GM12801 (cell line): ENCODE measurements around the gene PRKCH.

Experiments used
- TF ChIP-seq, protein P1 (sequence below): IDR thresholded peaks from one replicate; pipeline ENCODE4 v1.5.1; 2011; ENCODE audit warnings: control low read depth; ENCODE audit not compliant: insufficient read length; ENCODE audit errors: extremely low read depth

Gene PRKCH

DNA sequence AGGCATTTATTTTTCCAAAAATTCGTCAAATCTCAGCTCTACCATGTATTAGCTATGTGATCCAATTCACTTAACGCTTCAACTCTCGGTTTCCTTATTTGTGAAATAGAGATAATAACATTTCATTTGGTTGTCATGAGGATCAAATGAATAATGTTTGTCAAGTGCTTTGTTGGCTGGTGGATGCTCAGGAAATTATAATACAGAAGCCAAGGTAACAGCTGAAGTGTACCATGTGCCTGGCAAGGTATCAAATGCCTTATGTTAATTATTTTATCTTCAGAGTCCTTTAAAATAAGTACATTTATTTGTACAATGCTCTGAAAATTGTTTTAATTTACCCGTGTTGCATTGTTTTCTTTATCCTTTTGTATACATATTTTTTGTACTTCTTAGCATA lies 6.1 kb upstream of the PRKCH start:
- TF ChIP-seq, protein P1, sequence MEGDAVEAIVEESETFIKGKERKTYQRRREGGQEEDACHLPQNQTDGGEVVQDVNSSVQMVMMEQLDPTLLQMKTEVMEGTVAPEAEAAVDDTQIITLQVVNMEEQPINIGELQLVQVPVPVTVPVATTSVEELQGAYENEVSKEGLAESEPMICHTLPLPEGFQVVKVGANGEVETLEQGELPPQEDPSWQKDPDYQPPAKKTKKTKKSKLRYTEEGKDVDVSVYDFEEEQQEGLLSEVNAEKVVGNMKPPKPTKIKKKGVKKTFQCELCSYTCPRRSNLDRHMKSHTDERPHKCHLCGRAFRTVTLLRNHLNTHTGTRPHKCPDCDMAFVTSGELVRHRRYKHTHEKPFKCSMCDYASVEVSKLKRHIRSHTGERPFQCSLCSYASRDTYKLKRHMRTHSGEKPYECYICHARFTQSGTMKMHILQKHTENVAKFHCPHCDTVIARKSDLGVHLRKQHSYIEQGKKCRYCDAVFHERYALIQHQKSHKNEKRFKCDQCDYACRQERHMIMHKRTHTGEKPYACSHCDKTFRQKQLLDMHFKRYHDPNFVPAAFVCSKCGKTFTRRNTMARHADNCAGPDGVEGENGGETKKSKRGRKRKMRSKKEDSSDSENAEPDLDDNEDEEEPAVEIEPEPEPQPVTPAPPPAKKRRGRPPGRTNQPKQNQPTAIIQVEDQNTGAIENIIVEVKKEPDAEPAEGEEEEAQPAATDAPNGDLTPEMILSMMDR: no peak

DNA sequence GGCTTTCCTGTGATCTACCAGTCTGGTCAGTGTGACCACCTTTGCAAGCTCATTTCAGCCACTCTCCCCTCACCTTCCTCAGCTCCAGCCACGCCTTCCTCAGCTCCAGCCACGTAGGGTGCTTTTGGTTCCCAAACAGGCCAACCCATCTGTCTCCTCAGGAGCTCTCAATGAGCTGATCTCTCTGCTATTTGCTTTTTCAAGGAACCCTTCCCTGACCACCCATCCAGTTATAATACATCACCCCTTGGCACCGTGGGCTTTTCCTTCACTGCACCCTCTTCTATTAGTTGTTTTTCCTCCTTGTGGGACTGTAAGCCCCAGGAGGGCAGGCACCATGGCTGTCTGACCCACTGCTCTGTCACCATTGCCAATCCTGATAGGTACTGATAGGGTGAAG lies 2.3 kb upstream of the PRKCH start:
- TF ChIP-seq, protein P1: no peak

DNA sequence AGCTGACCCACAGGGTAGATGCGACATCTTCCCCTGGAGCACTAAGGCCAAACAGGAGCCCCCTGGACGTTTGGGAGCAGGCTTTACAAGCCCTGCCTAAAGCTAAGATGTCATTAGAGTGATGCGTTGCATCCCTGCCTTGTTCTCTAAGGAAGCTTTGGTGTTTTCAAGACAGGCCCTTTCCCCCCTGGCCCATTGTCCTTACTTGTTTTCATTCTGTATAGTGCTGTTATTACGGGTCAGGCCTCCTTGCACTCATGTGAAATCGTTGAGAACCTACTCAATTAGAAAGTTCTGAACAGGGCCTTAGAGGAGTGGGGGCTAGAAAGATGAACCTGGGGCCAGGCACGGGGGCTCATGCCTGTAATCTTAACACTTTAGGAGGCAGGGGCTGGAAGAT lies 1.7 kb upstream of the PRKCH start:
- TF ChIP-seq, protein P1: no peak

DNA sequence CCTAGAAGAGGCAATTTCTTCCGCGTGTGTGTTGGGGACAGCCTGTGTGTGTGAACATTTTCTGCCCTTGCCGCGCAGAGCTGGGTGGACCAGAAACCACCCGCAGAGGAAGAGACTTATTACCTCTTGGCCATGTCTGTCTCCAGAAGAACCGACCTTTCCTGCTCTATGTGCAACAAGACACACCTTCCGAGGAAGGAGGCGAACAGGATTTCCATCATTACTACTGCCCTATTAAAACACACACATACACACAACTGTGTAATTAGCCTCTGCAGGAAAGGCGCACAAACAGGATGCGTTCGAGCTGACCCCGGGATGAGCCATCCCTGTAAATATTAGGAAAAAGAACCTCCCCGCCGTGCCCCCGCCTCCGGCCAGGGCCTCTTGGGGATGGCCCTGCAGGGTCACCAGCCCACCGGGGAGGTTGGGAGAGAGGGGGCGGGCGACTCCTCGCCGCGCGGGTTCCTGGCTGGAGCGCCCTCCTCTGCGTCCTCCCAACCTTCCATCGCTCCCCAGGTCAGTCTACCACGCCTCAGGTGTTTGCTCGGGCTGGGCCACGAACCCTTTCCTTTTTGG lies 484 bp upstream of the PRKCH start:
- TF ChIP-seq, protein P1: no peak

DNA sequence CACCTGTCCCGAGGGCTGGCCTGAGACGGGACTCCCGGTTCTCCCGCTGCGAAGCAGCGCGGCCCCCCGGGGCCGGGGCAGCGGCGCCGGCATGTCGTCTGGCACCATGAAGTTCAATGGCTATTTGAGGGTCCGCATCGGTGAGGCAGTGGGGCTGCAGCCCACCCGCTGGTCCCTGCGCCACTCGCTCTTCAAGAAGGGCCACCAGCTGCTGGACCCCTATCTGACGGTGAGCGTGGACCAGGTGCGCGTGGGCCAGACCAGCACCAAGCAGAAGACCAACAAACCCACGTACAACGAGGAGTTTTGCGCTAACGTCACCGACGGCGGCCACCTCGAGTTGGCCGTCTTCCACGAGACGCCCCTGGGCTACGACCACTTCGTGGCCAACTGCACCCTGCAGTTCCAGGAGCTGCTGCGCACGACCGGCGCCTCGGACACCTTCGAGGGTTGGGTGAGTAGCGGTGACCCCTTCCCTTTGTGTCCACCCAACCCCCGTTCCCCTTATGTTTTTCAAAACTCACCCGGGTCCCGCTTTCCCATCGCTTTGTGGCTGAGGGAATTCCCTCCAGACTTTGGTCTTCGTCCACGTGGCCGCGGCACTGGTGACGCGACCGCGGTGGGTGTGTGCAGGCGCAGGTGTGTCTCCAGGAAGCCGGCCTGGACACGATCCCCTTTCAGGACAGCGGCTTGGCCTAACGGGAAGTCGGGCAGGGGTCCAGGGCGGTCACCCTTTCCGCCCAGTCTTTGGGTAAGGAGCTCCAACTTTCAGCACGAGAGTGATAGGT lies 826 bp downstream of the PRKCH start:
- TF ChIP-seq, protein P1: no peak

DNA sequence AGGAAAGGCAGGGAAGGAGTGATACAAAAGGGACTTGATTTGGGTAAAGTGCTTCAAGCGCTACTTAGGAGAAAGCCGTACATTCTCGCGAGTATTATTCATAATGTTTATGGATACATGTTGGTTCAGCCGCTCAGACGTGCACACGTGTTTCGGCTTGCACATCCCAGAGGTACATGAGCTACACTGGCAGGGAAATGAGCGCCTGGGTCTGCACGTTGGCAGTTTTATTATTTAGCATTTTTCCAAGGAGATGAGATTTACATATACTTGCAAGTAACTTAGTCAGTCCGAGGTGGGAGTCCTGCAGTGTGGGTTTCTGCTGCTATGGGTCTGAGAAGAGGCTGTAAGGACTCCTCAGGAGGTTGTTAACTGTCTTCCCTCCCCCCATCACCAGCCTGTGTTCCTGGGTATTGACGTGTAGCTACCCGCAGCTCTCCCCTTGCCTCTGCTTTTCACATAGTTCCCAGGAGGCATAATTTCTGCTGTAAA lies 1.5 kb downstream of the PRKCH start:
- TF ChIP-seq, protein P1: no peak

DNA sequence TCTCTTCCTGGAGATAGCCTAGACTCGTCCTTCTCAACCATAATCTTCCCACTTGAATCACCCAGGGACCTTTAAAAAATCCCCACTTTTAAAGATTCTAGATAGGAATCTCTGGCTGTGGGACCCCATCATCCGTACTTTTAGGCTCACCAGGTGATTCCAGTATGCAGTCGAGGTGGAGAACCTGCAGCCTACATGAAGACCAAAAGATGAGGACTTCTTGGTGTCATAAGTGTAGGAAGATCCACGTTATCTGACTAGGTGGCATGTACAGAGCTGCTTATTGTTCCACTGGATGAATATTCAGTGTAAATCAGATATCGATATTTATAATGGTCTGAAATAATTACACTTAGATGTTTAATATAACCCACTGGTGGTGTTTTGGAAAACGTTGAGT lies 2.6 kb downstream of the PRKCH start:
- TF ChIP-seq, protein P1: no peak
